ENCODE measurements around the gene CD3D. TPM values are rescaled to one million over a fixed set of nuclear protein-coding genes. Genes with fewer than 3 reads are reported as not detected.

Gene CD3D
- total RNA-seq, 1 donor from 2014 or later = not detected

- TF ChIP-seq CTCF (IDR thresholded peaks at IDR 0.05; ENCODE audit: unreplicated experiment) = no peak
- Mint-ChIP-seq H3K27me3 (ENCODE audit: low read depth) (peaks cover 82% of the 10 kb centered on the region), H3K4me1 (no peaks in the 10 kb centered on the region), H3K36me3 (no peaks in the 10 kb centered on the region), H3K27ac (no peak within 1 kb of the TSS), H3K9me3 (no peaks in the 10 kb centered on the region), H3K4me3 (no peak within 1 kb of the TSS)
- no peak for DNase-seq (ENCODE audit: low spot score in 2 of 2, unreplicated experiment in 2 of 2)
These were observed 1.5 kb upstream of the CD3D start, which contains the start of gene CD3G for GRCh38 chr11:118343981-118344515. Gene CD3G, plus strand, starts transcription at chr11:118344344. Its CDS starts 80 bp downstream, at chr11:118344424.

GRCh38 chr11:118343248-118343647 lies 743 bp upstream of the CD3D start:
- peaks cover 82% of the 10 kb centered on the region for H3K27me3 Mint-ChIP-seq (ENCODE audit: low read depth)
- no peaks in the 10 kb centered on the region for H3K9me3 Mint-ChIP-seq
- DNase-seq (ENCODE audit: low spot score in 2 of 2, unreplicated experiment in 2 of 2) = no peak
- no peak overlapping the region for H3K4me3 Mint-ChIP-seq
- no peak overlapping the region for H3K27ac Mint-ChIP-seq
- no peaks in the 10 kb centered on the region for H3K36me3 Mint-ChIP-seq
- no peaks in the 10 kb centered on the region for H3K4me1 Mint-ChIP-seq
- TF ChIP-seq CTCF (IDR thresholded peaks at IDR 0.05; ENCODE audit: unreplicated experiment) = no peak

GRCh38 chr11:118341815-118342489 lies 553 bp downstream of the CD3D start:
- no peak for TF ChIP-seq CTCF (IDR thresholded peaks at IDR 0.05; ENCODE audit: unreplicated experiment)
- no peak overlapping the region for H3K4me3 Mint-ChIP-seq
- H3K27ac Mint-ChIP-seq = no peak overlapping the region
- H3K9me3 Mint-ChIP-seq = no peaks in the 10 kb centered on the region
- no peaks in the 10 kb centered on the region for H3K36me3 Mint-ChIP-seq
- peaks cover 71% of the 10 kb centered on the region for H3K27me3 Mint-ChIP-seq (ENCODE audit: low read depth)
- DNase-seq (ENCODE audit: low spot score in 2 of 2, unreplicated experiment in 2 of 2) = no peak
- no peaks in the 10 kb centered on the region for H3K4me1 Mint-ChIP-seq

GRCh38 chr11:118341261-118341660 lies 1.2 kb downstream of the CD3D start:
- Mint-ChIP-seq H3K27me3 (ENCODE audit: low read depth) (peaks cover 70% of the 10 kb centered on the region), H3K4me3 (no peak overlapping the region), H3K36me3 (no peaks in the 10 kb centered on the region), H3K9me3 (no peaks in the 10 kb centered on the region), H3K27ac (no peak overlapping the region), H3K4me1 (no peaks in the 10 kb centered on the region)
- TF ChIP-seq CTCF (IDR thresholded peaks at IDR 0.05; ENCODE audit: unreplicated experiment) = no peak
- DNase-seq (ENCODE audit: low spot score in 2 of 2, unreplicated experiment in 2 of 2) = no peak

- Mint-ChIP-seq H3K27ac (no peak overlapping the region), H3K4me3 (no peak overlapping the region), H3K4me1 (no peaks in the 10 kb centered on the region), H3K9me3 (no peaks in the 10 kb centered on the region), H3K27me3 (ENCODE audit: low read depth) (peaks cover 65% of the 10 kb centered on the region), H3K36me3 (no peaks in the 10 kb centered on the region)
- DNase-seq (ENCODE audit: low spot score in 2 of 2, unreplicated experiment in 2 of 2) = no peak
- no peak for TF ChIP-seq CTCF (IDR thresholded peaks at IDR 0.05; ENCODE audit: unreplicated experiment)
These were observed 2.1 kb downstream of the CD3D start for GRCh38 chr11:118340449-118340848.
